Measurements from ENCODE around the gene SLC3A2.
"Not testable (repeated sequence)": the region's sequence is repeated elsewhere in the genome, so short reads cannot be mapped to it uniquely, and the experiment has no call there.

SLC3A2 gene

GRCh38 chr11:62880803-62881578 lies at the start of gene SLC3A2:
SLC3A2 (plus strand) TSS chr11:62880896; CDS start chr11:62881024, 128 bp downstream.
- peak; percentile 77 to 79 for DNase-seq (ENCODE audit: low read depth in 2 of 2)

DNA sequence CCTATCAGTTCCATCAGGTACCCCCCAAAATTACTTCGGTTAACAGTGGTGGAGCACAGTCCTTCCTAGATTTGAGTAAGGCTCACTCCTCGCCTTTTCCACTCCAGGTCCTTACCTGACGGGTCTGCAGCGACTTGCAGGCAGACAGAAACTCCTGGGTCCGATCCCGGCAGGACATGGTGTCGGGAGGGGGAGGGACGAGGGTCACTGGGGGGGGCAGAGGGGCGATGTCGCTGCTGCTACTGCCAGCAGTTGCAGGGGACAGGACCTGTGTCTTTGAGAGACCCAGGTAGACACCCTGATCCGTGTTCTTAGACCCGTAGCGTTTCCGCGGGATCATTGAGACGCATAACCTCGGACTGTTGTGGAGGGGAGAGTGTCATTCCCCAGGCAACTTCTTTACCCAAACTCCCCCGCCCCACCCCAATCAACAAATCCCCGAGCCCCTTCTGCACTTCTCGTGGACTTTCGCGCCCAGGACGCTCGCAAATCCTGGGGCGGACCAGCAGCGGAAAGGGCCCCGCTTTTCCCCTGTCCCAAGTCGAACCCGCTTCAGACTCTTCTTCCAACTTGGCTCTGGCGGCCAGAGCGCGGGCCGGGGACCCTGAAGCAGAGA lies 49.7 kb upstream of the SLC3A2 start:
- no peak for DNase-seq (ENCODE audit: low read depth in 2 of 2)

GRCh38 chr11:62831520-62832335 lies 49.0 kb upstream of the SLC3A2 start, which contains the start of gene STX5:
STX5 (minus strand) TSS chr11:62832051; CDS start chr11:62831243, 808 bp downstream.
- DNase-seq (ENCODE audit: low read depth in 2 of 2): peak; percentile 99

DNA sequence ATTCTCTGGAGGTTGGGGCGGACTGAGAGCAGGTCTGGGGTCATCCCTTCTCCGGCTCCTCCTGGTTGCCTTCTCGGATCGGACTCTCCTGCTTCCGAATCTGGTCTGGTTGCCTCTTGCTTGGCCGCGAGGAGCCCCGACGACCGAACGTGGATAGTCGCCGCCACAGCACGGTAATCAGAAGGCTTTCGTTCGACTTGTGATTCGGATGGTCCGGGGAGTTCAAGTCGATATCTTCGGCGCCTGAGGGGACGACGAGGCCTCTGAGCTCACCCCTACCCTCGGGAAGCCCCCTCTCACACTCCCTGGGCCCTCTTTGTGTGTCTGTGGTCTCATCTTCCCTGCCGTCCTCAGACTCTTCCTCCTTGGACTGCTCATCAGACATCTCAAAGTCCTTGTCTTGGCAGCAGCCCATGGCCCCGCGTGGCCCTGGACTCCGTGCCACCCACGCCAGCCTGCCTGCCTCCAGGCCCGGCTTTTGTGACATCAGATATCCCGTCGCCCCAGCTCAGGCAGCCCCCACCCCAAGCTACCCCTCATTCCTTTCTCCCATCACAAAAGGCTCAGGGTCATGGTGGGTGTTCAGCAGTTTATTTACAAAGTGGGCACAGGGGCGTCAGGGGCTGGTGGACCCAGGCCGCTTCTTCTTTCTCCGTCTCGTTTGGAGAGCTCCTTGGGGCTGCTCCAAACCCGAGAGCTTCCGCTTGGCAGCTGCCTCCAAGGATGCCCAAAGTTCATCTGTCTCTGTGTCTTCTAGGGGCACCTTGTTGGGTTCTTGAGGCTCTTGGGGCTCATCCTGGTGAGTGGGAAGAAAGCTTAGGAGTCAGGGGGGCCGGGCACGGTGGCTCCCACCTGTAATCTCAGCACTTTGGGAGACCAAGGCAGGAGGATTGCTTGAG lies 48.1 kb upstream of the SLC3A2 start, which contains the start of gene TEX54:
TEX54 (minus strand) TSS at position 506 of the 899 bp plus-strand sequence.
- no peak for DNase-seq (ENCODE audit: low read depth in 2 of 2)

GRCh38 chr11:62835336-62835735 lies 45.4 kb upstream of the SLC3A2 start:
- no peak for DNase-seq (ENCODE audit: low read depth in 2 of 2)

DNA sequence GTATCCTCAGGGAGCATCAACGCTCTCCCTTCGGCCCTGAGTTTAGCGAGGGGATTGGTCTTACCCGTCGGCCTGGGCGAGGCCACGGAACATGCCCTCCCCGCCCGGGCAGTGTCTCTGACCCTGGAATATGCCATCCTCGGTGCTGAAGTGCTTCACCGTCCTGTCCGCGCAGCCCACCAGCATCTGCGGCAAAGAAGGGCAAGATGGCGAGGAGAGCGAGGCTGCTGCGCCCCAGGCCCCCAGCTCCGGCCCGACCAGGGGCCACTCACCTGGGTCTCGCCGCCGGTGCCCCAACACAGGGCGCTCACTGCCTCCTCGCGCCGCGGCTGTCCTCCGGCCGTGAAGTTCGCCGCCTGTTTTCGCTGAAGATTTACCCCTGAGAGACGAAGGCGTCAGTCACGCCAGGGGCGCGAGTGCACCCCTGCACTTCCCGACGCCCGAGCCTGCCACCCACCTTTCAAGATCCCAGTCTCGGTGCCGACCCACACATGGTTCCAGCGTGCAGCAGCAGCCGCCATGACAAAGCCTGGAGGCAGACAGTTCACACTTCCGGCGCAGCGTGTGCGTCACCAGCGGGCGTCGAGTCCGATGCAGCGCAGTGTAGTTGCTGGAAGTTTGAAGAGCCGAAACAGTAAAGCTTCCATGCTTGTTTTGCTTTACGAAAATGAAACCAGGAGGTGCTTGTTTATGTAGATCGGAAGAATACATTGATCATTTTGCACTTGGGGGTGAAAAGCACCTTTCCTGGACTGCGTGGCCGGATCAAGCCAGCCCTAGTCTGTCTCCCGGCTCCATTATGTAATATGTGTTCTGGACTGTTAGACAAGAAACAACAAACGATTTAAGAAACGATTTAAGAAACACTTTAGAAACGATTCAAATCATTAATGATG lies 41.4 kb upstream of the SLC3A2 start, which contains the start of gene WDR74:
WDR74 (minus strand) TSS at position 541 of the 896 bp plus-strand sequence; CDS start at position 521, 20 bp downstream.
- DNase-seq (ENCODE audit: low read depth in 2 of 2): peak; percentile 80 to 90

- peak; percentile 53 to 64 for DNase-seq (ENCODE audit: low read depth in 2 of 2)
Observed at GRCh38 chr11:62840721-62841360, 39.9 kb upstream of the SLC3A2 start.

DNA sequence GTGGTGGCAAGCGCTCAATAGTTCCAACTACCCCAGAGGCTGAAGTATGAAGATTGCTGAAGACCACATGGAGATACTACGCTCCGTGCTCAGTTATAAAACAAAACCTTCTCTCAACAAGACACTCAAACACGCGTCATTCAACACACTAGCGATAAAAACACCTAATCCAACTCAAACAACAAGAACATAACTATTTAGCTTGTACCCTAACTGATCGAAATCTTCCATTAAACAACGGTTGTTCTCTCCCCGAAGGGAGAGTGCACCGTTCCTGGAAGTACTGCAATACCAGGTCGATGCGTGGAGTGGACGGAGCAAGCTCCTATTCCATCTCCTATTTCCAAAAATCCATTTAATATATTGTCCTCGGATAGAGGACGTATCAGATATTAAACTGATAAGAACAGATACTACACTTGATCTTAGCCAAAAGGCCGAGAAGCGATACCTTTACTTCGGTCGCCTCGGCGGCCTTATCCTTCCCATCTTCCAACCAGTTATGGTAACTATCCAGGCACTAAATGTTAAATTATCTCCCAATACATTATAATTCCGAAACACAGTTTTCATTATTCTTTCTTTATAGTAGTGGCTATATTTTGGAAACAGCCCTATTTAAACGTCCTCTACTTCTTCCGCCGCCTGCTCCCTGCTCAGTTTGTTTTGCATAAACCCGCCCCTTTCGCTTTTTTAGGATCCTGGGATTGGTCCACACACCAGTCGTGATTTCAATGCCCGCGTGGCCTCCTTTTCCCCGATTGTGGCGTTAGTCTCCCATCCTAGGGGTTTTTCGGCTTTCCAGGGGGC lies 39.1 kb upstream of the SLC3A2 start:
- peak; percentile 62 to 73 for DNase-seq (ENCODE audit: low read depth in 2 of 2)

- DNase-seq (ENCODE audit: low read depth in 2 of 2): no peak
Observed at GRCh38 chr11:62842171-62842741, 38.4 kb upstream of the SLC3A2 start.

DNA sequence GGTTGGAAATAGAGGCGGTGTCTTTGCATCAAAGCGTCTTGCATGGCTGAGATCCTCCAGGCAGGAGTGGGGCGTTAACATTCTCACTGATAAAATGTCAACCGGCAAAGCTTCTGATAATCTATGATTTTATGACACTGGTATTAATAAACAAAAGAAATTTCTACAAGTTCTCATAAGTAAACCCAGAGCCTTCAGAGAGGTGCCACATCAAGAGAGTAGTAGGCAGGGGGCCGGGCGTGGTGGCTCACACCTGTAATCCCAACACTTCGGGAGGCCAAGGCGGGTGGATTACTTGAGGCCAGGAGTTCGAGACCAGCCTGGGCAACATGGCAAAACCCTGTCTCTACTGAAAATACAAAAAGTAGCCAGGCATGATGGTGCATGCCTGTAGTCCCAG lies 37.8 kb upstream of the SLC3A2 start:
- DNase-seq (ENCODE audit: low read depth in 2 of 2): not testable (repeated sequence)

GRCh38 chr11:62843466-62843865 lies 37.2 kb upstream of the SLC3A2 start:
- no peak for DNase-seq (ENCODE audit: low read depth in 2 of 2)

DNA sequence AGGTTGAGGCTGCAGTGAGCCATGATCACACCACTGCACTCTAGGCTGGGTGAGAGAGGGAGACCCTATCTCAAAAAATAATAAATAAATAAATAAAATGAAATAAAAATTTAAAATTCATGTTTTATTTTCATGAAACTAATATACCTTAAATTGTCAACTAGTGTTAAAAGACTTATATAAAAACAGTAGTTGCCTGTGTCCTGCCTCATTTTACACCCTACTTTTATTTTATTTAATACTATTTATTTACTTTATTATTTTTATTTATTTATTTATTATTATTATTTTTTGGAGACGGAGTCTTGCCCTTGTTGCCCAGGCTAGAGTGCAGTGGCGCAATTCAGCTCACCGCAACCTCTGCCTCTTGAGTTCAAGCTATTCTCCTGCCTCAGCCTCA lies 36.5 kb upstream of the SLC3A2 start:
- DNase-seq (ENCODE audit: low read depth in 2 of 2): no peak

DNA sequence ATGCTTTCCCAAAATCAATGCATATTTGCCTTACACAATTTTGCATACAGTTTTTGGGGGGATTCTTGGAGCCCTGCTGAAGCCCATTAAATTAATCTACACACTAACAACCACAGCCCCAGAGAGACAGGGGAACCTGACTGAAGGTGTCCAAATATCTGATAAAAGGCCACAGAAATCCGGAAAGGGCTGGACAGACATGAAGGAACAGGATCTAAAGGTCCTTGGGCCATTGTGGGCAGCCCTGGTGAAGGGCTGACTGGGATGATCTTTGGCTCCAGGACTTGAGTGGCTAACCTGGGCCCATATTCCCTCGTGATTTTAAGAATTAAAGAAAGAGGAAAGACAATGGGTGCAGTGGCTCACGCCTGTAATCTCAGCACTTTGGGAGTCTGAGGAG lies 34.5 kb upstream of the SLC3A2 start:
- DNase-seq (ENCODE audit: low read depth in 2 of 2): no peak

GRCh38 chr11:62847767-62848314 lies 32.9 kb upstream of the SLC3A2 start:
- no peak for DNase-seq (ENCODE audit: low read depth in 2 of 2)

- DNase-seq (ENCODE audit: low read depth in 2 of 2): no peak
Observed at GRCh38 chr11:62850911-62851806, 29.5 kb upstream of the SLC3A2 start.

GRCh38 chr11:62851807-62852522 lies 28.7 kb upstream of the SLC3A2 start:
- DNase-seq (ENCODE audit: low read depth in 2 of 2): no peak
